ENCODE measurements around the gene SLC22A31.

The SLC22A31 gene

DNA sequence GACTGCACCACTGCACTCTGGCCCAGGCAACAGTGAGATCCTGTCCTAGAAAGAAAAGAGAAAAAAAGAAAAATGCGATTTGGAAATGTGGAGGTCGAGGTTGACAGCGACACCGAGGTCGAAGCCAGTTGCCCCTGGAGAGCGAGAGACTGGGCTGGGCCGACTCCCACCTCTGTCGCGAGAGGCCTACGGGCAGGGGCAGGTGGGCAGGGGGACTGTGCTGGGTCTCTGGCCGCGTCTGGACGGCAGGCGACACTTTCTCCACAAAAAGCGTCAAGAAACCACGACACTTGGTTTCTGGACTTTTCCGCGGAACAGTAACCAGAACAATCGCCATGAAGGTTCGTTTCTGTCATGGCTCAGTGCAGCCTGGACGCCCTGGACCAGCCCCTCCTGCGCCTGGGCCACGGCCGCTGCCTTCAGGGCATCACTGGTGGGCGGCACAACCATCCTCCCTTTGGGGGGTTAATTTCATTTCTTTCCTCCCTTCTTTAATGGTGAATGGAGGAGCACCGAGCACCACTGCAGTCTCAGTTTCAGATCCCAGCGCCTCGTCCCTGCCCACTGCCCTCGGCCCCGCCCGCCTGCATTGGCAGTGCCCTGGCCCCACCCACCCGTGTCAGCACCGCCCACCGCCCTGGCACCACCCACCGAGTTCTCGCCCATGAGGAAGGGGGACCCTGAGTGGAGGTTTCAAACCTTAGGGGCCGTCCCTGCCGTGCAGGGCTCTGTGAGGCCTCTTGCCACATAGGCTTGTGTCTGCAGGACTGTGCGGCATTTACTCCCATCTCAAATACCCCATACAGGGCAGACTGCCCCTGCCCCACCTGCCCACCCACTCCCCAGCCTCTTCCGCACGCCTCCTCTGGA, 47.3 kb downstream of the SLC22A31 start:
- TF ChIP-seq, protein P1, sequence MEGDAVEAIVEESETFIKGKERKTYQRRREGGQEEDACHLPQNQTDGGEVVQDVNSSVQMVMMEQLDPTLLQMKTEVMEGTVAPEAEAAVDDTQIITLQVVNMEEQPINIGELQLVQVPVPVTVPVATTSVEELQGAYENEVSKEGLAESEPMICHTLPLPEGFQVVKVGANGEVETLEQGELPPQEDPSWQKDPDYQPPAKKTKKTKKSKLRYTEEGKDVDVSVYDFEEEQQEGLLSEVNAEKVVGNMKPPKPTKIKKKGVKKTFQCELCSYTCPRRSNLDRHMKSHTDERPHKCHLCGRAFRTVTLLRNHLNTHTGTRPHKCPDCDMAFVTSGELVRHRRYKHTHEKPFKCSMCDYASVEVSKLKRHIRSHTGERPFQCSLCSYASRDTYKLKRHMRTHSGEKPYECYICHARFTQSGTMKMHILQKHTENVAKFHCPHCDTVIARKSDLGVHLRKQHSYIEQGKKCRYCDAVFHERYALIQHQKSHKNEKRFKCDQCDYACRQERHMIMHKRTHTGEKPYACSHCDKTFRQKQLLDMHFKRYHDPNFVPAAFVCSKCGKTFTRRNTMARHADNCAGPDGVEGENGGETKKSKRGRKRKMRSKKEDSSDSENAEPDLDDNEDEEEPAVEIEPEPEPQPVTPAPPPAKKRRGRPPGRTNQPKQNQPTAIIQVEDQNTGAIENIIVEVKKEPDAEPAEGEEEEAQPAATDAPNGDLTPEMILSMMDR (IDR thresholded peaks at IDR 0.05; ENCODE audit: low read depth, low read length, missing control alignments): no peak
- in situ Hi-C loops (cut with HindIII; ENCODE audit: low sequenced_read_pairs): no loop called here
- DNase-seq (ENCODE audit: low read depth): no peak
- H3K4me3 ChIP-seq (ENCODE audit: low read depth, low read length): no peak overlapping the region

DNA sequence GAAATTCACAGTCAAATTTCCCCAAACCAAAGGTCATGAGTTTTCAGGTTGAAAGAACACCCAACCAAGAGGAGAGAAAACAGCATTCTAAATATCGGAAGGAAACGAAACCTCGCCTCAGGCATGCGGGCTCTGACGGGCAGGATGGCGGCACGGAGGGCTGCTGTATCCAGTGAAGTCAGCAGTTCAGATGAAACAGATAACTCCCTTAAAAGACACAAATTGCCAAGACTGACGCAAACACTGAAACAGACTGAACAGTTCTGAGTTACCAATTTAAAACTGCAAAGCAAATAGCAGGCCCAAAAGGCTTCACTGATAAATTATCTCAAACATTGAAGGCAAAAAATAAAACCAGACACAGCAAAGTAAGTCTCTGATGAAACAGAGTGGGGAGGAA, 49.4 kb downstream of the SLC22A31 start:
- TF ChIP-seq, protein P1 (IDR thresholded peaks at IDR 0.05; ENCODE audit: low read depth, low read length, missing control alignments): no peak
- in situ Hi-C loops (cut with HindIII; ENCODE audit: low sequenced_read_pairs): no loop called here
- no peak overlapping the region for H3K4me3 ChIP-seq (ENCODE audit: low read depth, low read length)
- DNase-seq (ENCODE audit: low read depth): no peak

DNA sequence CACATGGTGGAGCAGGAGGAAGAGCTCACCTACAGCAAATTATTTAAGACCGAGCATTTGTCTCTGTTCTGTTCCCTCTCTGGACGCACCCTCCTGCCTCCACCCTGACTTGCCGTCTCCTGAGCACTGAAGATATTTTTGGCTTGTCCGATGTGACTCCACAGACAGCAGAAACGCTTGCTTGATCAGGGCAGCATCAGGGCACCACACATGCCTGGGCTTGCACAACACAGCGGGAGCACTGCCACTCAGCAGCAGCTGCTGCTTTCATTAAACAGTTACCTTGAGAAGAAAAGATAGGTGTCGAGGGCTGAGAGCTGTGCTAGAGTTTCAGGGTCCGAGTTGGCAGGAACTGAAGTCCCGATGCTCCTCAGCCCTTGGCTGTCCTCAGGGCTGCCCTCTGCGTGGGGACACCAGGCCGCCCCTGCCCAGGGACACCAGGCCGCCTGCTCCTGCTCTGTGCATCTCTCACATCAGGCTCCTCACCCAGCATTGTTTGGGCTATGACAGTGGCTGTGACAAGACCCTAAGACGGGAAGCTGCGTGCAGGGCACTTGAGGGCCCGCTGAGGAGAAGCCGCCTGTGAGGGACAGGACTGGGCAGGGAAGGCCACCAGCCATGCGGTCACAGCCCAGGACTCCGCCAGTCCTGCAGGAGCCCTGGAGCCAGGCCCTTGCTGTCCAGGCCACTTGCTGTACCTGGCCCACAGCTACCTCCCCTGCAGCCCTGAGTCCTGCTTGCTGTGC, 50.1 kb downstream of the SLC22A31 start:
- H3K4me3 ChIP-seq (ENCODE audit: low read depth, low read length): no peak overlapping the region
- DNase-seq (ENCODE audit: low read depth): no peak
- TF ChIP-seq, protein P1 (IDR thresholded peaks at IDR 0.05; ENCODE audit: low read depth, low read length, missing control alignments): no peak
- in situ Hi-C loops (cut with HindIII; ENCODE audit: low sequenced_read_pairs): no loop called here

DNA sequence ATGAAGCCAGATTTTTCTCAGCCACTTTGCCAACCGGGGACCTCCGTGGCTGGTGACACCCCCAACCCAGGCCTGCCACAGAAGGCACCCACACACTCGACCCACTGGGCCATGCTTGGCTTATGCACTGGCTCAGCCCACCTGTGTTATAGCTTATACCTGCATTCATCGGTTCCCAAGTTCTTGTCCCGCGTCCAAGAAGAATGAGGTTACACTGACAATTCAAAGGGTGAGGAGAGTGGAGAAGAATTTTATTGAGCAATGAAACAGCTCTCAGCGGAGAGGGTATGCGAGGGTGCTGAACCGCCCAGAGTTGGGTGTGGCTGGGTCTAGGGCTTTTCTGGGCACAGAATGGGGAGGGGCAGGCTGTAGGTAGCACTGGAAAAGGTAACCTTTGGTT, 51.0 kb downstream of the SLC22A31 start:
- DNase-seq (ENCODE audit: low read depth): no peak
- H3K4me3 ChIP-seq (ENCODE audit: low read depth, low read length): no peak overlapping the region
- in situ Hi-C loops (cut with HindIII; ENCODE audit: low sequenced_read_pairs): loop anchor here (10.0 kb wide), 1 partner anchor 395 kb away; no protein-coding TSS in a partner anchor
- TF ChIP-seq, protein P1 (IDR thresholded peaks at IDR 0.05; ENCODE audit: low read depth, low read length, missing control alignments): no peak

DNA sequence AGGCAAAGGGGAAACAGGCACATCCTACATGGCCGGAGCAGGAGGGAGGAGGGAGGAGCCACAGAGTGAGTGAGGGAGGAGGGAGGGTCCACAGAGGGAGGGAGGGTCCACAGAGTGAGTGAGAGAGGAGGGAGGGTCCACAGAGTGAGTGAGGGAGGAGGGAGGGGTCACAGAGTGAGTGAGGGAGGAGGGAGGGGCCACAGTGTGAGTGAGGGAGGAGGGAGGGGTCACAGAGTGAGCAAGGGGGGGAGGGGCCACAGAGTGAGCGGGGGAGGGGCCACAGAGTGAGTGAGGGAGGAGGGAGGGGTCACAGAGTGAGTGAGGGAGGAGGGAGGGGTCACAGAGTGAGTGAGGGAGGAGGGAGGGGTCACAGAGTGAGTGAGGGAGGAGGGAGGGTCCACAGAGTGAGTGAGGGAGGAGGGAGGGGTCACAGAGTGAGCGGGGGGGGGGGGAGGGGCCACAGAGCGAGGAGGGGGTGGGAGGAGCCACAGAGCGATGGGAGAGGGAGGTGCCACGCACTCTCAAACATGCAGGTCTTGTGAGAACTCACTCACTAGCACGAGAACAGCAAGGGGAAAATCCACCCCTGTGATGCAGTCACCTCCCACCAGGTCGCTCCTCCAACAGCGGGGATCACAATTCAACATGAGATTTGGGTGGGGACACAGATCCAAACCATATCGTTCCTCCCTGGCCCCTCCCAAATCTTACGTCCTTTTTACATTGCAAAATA, 53.1 kb downstream of the SLC22A31 start:
- in situ Hi-C loops (cut with HindIII; ENCODE audit: low sequenced_read_pairs): loop anchor here (10.0 kb wide), 1 partner anchor 392 kb away; no protein-coding TSS in a partner anchor
- DNase-seq (ENCODE audit: low read depth): no peak
- no peak overlapping the region for H3K4me3 ChIP-seq (ENCODE audit: low read depth, low read length)
- TF ChIP-seq, protein P1 (IDR thresholded peaks at IDR 0.05; ENCODE audit: low read depth, low read length, missing control alignments): no peak

All from astrocyte of the cerebellum (primary cell).